LNCaP clone FGC (cell line): ENCODE data around the gene NR3C1.

Experiments used
- DNase-seq: peaks from one replicate; pipeline ENCODE4 v3.0.0-alpha.2; 2011; ENCODE audit warnings: low read depth
- H3K4me3 ChIP-seq: 2 replicates; pipeline ENCODE4 v1.5.1; 2011; ENCODE audit warnings: mild to moderate bottlenecking, low read depth, low read length, control low read depth
- TF ChIP-seq, protein P1 (sequence below): IDR thresholded peaks from 2 replicates; pipeline ENCODE4 v1.5.1; 2012; ENCODE audit warnings: mild to moderate bottlenecking; ENCODE audit not compliant: control insufficient read depth, insufficient read depth; ENCODE audit errors: extremely low read depth

The NR3C1 gene

DNA sequence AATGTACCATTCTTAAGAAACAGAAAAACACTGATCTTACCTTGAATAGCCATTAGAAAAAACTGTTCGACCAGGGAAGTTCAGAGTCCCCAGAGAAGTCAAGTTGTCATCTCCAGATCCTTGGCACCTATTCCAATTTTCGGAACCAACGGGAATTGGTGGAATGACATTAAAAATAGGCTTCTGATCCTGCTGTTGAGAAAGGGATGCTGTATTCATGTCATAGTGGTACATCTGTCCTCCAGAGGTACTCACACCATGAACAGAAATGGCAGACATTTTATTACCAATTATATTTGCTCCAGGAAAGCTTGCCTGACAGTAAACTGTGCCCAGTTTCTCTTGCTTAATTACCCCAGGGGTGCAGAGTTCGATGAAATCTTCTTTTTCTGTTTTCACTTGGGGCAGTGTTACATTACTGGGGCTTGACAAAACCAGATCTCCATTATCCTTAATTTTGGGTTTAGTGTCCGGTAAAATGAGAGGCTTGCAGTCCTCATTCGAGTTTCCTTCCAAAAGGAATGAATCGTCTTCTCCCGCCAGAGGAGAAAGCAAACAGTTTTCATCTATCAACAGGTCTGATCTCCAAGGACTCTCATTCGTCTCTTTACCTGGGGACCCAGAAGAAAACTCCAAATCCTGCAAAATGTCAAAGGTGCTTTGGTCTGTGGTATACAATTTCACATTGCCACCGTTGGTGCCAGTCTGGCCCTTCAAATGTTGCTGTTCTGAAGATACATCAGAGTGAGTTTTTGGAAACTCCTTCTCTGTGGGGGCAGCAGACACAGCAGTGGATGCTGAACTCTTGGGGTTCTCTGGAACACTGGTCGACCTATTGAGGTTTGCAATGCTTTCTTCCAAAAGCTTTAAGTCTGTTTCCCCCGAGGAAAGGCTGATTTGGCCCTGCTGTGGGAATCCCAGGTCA is 3.6 kb downstream of the NR3C1 start:
- H3K4me3 ChIP-seq, result no peak overlapping the region
- no peak for DNase-seq
- TF ChIP-seq, protein P1, sequence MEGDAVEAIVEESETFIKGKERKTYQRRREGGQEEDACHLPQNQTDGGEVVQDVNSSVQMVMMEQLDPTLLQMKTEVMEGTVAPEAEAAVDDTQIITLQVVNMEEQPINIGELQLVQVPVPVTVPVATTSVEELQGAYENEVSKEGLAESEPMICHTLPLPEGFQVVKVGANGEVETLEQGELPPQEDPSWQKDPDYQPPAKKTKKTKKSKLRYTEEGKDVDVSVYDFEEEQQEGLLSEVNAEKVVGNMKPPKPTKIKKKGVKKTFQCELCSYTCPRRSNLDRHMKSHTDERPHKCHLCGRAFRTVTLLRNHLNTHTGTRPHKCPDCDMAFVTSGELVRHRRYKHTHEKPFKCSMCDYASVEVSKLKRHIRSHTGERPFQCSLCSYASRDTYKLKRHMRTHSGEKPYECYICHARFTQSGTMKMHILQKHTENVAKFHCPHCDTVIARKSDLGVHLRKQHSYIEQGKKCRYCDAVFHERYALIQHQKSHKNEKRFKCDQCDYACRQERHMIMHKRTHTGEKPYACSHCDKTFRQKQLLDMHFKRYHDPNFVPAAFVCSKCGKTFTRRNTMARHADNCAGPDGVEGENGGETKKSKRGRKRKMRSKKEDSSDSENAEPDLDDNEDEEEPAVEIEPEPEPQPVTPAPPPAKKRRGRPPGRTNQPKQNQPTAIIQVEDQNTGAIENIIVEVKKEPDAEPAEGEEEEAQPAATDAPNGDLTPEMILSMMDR, result no peak

DNA sequence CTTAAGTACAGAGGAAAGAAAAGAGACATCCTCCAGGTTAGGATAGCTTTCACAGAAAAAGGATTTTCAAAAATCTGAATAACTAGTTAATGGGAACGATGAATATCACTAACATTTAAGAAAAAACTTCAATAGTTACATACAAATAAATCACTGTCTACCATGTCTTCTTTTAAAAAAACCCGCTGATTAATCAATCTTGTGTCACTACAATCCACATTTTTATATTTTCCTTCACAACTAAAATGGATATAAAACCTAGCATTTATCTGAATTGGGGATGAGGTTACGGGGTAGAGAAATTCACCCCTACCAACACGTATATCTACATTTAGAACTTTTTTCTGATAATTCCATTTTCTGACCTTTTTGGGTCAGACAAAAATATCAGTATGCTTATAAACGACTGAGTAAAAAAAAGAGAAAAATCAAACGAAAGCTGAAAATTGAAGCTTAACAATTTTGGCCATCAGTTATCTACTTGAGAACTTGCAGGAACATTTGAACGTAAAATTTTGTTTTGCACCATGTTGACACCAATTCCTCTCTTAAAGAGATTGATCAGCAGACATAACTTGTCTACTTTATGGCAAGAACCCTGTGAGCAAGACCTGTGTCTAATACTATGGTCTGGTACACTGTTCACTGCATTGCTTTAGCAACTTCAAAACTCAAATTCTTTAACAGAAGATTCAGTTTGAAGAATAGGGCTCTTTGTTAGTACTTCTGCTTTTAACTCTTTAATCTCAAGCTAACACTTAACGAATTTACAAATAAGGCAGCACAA is 4.8 kb downstream of the NR3C1 start:
- TF ChIP-seq, protein P1, result no peak
- no peak overlapping the region for H3K4me3 ChIP-seq
- DNase-seq, result no peak

DNA sequence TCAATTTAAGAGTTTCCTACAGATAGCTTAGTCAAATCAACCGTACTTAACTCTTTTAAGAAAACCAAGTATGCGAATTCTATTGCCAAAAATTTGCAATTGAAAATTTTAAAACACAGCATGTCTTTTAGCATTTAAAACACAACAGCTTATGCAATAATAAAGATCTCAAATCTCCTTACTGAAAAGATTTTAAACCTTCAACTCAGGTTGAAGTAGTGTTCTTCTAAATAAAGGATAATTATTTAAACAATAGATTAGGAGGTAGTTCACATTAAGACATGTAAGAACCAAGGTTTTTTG is 5.5 kb downstream of the NR3C1 start:
- DNase-seq, result no peak
- TF ChIP-seq, protein P1, result no peak
- H3K4me3 ChIP-seq, result no peak overlapping the region

DNA sequence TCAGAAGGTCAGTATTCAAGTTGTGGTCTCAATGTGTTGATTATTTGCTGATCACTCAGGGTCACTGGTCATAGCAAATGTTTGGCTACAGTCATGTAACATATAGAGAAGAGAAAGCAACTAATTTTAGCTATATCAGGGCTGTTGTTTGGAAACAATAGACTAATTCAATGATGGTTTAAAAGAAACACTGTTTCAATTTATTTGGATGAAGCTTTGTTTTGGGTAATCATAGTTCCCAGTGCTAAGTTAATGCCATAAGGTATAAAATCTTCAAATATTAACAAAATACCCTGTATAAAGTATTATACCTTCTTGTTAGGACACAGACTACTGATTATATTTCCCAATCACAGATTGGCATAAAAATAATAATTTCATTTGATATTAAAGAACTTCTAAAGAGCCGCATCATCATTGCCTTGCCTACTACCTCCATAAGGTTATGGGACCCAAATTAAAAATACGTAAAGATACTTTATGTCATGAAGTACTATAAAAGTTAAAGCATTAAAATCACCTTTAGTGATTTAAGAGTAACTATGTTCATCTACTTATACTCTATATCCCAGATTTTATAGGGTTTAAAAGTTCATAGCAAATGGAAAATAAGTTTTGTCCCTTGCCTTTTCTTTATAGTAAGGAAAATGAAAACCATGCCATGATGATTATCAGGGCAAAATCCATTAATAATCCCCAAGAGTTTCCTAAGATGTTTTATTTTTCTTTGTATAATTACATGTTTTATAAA is 6.0 kb downstream of the NR3C1 start:
- TF ChIP-seq, protein P1, result no peak
- DNase-seq, result no peak
- no peak overlapping the region for H3K4me3 ChIP-seq

DNA sequence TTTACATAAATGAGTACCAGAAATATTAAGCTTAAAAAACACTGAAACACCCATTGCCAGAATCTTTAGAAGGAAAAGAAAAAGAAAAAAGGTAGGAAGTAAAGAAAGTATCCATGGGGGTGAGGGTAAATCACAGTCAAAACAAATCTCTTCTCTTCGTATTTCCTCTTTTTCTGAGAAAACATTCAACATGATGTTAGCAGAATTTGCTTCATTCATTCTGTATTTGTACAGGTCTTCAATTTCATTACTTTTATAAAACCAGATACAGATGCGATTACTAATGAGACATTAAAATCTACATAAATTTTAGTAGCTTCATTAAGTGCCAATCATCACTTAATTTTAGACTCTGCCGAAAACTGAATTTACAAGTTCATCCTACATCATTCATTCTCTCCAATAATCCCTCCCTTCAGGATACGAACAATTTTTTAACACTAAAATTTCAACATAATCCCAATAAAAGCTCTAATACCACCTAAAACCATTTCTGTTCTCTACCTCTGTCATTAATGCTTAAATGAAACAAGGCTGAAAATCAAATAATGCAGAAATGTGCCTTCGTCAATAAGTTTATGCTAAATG is 7.0 kb downstream of the NR3C1 start:
- TF ChIP-seq, protein P1, result no peak
- no peak for DNase-seq
- no peak overlapping the region for H3K4me3 ChIP-seq

DNA sequence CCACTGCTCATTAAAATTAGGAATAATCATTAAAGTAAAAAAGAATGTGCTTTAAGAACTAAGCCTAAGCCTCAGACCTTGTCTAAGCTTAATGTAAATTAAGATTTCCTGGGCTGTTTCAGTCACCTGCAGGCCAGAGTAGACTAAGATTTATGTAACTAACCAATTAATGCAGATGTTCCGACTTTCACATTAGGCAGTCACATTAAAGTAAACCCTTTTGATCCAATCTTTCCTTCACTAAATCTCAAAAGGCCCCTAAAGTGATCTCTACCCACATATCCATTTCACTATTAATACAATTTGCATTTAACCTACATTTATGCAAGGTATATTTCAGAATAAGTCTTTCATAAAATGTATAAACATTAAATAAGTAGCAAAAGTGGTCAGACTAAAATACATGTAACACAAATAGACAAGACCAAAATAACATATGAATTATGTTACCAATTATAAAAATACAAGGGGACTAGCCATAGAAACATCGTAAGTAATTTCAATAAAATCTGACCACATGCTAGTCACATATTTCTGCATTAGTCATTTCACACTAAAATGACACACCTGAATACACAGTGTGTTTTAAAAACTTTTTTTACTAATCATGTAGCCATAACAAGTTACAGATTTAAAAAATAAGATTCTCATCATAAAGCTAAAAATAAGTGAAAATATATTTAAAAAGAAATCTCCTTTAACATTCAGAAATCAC is 7.7 kb downstream of the NR3C1 start:
- no peak for DNase-seq
- no peak overlapping the region for H3K4me3 ChIP-seq
- TF ChIP-seq, protein P1, result no peak
